Measurements from ENCODE around the gene IPMK. TPM values are rescaled to one million over a fixed set of nuclear protein-coding genes. Genes with fewer than 3 reads are reported as not detected.

Gene IPMK
- total and polyA plus RNA-seq, 2 of the 8 experiments (the other 6 are each of a cell fraction or from before 2014, with no cell fraction given): 1.3 to 7.8 TPM

- TF ChIP-seq, protein P1, sequence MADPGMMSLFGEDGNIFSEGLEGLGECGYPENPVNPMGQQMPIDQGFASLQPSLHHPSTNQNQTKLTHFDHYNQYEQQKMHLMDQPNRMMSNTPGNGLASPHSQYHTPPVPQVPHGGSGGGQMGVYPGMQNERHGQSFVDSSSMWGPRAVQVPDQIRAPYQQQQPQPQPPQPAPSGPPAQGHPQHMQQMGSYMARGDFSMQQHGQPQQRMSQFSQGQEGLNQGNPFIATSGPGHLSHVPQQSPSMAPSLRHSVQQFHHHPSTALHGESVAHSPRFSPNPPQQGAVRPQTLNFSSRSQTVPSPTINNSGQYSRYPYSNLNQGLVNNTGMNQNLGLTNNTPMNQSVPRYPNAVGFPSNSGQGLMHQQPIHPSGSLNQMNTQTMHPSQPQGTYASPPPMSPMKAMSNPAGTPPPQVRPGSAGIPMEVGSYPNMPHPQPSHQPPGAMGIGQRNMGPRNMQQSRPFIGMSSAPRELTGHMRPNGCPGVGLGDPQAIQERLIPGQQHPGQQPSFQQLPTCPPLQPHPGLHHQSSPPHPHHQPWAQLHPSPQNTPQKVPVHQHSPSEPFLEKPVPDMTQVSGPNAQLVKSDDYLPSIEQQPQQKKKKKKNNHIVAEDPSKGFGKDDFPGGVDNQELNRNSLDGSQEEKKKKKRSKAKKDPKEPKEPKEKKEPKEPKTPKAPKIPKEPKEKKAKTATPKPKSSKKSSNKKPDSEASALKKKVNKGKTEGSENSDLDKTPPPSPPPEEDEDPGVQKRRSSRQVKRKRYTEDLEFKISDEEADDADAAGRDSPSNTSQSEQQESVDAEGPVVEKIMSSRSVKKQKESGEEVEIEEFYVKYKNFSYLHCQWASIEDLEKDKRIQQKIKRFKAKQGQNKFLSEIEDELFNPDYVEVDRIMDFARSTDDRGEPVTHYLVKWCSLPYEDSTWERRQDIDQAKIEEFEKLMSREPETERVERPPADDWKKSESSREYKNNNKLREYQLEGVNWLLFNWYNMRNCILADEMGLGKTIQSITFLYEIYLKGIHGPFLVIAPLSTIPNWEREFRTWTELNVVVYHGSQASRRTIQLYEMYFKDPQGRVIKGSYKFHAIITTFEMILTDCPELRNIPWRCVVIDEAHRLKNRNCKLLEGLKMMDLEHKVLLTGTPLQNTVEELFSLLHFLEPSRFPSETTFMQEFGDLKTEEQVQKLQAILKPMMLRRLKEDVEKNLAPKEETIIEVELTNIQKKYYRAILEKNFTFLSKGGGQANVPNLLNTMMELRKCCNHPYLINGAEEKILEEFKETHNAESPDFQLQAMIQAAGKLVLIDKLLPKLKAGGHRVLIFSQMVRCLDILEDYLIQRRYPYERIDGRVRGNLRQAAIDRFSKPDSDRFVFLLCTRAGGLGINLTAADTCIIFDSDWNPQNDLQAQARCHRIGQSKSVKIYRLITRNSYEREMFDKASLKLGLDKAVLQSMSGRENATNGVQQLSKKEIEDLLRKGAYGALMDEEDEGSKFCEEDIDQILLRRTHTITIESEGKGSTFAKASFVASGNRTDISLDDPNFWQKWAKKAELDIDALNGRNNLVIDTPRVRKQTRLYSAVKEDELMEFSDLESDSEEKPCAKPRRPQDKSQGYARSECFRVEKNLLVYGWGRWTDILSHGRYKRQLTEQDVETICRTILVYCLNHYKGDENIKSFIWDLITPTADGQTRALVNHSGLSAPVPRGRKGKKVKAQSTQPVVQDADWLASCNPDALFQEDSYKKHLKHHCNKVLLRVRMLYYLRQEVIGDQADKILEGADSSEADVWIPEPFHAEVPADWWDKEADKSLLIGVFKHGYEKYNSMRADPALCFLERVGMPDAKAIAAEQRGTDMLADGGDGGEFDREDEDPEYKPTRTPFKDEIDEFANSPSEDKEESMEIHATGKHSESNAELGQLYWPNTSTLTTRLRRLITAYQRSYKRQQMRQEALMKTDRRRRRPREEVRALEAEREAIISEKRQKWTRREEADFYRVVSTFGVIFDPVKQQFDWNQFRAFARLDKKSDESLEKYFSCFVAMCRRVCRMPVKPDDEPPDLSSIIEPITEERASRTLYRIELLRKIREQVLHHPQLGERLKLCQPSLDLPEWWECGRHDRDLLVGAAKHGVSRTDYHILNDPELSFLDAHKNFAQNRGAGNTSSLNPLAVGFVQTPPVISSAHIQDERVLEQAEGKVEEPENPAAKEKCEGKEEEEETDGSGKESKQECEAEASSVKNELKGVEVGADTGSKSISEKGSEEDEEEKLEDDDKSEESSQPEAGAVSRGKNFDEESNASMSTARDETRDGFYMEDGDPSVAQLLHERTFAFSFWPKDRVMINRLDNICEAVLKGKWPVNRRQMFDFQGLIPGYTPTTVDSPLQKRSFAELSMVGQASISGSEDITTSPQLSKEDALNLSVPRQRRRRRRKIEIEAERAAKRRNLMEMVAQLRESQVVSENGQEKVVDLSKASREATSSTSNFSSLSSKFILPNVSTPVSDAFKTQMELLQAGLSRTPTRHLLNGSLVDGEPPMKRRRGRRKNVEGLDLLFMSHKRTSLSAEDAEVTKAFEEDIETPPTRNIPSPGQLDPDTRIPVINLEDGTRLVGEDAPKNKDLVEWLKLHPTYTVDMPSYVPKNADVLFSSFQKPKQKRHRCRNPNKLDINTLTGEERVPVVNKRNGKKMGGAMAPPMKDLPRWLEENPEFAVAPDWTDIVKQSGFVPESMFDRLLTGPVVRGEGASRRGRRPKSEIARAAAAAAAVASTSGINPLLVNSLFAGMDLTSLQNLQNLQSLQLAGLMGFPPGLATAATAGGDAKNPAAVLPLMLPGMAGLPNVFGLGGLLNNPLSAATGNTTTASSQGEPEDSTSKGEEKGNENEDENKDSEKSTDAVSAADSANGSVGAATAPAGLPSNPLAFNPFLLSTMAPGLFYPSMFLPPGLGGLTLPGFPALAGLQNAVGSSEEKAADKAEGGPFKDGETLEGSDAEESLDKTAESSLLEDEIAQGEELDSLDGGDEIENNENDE (IDR thresholded peaks at IDR 0.05; ENCODE audit: insufficient replicate concordance, low read length): no peak
- no peak for TF ChIP-seq CHD1 (IDR thresholded peaks at IDR 0.05; ENCODE audit: low read depth, low read length)
- no peak for TF ChIP-seq HDAC2 (IDR thresholded peaks at IDR 0.05; ENCODE audit: borderline replicate concordance in 1 of 2, low read depth in 2 of 2, low read length in 2 of 2)
- no peak for TF ChIP-seq SIX5 (IDR thresholded peaks at IDR 0.05; ENCODE audit: low read depth, low read length)
- TF ChIP-seq TEAD4 (IDR thresholded peaks at IDR 0.05; ENCODE audit: low read depth, low read length): no peak
- TF ChIP-seq POLR2AphosphoS5 (IDR thresholded peaks at IDR 0.05; ENCODE audit: low read depth, low read length): no peak
- TF ChIP-seq ATF3 (IDR thresholded peaks at IDR 0.05; ENCODE audit: insufficient read depth, low read depth, low read length): no peak
Observed at GRCh38 chr10:58206251-58206650, 61.4 kb downstream of the IPMK start (continued).

Data from H1 (cell line).